Colon (tissue), 2 donors: ENCODE measurements around the gene TYW5.
"Not testable (repeated sequence)": the region's sequence is repeated elsewhere in the genome, so short reads cannot be mapped to it uniquely, and the experiment has no call there.

Experiments
- FAIRE-seq: peaks from 2 replicates; lab custom pipeline; 2012; peaks lifted over from hg19 to GRCh38; lab: Jason Lieb, UNC
- donor health status: control.
- donor health status: control.

Gene TYW5

DNA sequence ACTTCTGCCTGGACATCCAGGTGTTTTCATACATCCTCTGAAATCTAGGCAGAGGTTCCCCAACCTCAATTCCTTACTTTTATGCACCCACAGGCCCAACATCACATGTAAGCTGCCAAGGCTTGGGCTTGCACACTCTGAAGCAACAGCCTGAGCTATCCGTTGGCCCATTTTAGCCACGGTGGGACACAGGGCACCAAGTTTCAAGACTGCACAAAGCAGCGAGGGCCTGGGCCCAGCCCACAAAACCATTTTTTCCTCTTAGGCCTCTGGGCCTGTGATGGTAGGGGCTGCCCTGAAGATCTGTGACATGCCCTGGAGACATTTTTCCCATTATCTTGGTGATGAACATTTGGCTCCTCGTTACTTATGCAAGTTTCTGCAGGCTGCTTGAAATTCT, 38.3 kb downstream of the TYW5 start:
- FAIRE-seq = no peak

DNA sequence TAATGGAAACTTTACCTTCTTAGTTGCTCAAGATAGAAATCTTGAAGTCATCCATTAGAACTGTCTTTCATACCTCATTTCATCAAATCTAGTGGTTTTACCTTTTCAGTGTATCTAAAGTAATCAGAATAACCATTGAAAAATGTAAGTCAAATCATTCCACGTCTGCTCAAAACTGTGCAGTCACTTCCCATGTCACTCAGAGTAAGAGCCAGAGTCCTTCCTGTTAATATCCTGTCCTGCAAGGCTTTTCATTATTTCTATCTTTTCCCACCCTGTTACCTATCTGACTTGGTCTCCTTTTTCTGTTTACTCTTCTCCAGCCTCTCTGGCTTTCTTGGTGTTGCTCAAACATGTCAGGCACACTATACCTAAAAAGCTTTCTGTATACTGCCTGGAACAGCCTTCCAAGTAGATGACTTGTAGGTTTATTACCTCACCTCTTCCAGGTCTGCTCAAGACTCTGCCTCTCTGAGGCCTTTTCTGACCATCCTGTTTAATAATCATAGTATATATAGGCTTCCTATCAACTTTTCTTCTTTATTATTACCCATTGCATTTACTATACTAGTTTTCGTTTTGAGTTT, 40.8 kb downstream of the TYW5 start:
- no peak for FAIRE-seq

DNA sequence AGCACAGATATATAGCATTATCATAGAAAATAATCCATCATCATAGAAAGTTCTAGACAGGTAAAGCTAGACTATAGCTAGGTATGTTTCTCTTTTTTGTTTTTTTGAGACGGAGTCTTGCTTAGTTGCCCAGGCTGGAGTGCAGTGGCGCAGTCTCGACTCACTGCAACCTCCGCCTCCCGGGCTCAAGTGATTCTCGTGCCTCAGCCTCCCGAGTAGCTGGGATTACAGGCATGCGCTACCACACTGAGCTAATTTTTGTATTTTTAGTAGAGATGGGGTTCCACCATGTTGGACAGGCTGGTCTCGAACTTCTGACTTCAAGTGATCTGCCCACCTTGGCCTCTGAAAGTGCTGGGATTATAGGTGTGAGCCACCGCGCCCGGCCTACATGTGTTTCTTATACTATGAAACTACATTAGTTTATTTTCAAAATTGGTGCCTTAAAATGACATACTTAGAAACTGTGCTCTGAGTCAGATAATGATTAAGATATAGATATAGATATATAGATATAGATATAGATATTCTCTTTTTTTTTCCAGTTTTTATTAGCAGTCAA, 42.7 kb downstream of the TYW5 start:
- FAIRE-seq = not testable (repeated sequence)

DNA sequence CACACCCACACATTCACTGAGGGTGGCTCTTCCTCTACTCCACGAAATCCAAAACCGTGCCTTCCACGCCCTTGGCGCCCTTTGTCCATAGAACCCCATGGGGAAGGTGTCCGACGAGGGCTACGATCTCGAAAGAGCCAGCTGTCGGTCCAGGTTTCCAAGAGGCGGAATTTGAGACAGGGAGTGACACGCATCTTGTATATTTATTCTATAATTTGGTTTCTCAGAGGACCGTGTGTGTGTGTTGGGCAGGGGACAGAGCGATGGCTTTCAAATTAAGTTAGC, 43.5 kb downstream of the TYW5 start:
- no peak for FAIRE-seq

DNA sequence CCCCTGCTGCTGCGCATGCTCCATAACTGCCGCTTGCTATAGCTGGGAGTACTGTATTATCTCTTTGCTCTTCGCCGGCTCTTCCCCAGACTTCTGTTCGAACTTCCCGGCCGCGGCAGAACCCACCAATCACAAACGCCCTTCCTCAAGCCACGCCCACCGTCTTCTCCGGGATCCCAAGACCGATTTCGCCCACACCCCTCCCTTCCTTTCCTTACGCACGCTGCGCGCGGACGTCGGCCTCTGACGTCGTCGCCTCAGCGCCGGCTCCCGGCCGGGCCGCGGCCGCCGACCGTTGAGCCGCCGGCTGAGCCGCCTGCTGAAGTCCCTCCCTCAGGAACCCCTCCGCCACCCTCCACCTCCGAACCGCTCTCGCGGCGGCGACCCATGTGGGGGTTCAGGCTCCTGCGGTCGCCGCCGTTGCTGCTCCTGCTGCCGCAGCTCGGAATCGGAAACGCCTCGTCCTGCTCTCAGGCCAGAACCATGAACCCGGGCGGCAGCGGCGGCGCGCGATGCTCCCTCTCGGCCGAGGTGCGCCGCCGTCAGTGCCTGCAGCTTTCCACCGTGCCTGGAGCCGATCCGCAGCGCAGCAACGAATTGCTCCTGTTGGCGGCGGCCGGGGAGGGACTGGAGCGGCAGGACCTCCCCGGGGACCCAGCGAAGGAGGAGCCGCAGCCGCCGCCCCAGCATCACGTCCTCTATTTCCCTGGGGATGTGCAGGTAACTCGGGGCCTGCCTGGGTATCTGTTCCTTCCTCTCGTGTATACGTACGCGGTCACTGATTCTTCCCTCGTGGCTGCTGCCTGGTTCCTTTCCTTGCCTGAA, 44.0 kb downstream of the TYW5 start, which contains the start of gene C2orf69:
Gene C2orf69 (plus strand): TSS at position 242 of the 825 bp plus-strand sequence. CDS start 146 bp downstream, at position 388.
- no peak for FAIRE-seq

DNA sequence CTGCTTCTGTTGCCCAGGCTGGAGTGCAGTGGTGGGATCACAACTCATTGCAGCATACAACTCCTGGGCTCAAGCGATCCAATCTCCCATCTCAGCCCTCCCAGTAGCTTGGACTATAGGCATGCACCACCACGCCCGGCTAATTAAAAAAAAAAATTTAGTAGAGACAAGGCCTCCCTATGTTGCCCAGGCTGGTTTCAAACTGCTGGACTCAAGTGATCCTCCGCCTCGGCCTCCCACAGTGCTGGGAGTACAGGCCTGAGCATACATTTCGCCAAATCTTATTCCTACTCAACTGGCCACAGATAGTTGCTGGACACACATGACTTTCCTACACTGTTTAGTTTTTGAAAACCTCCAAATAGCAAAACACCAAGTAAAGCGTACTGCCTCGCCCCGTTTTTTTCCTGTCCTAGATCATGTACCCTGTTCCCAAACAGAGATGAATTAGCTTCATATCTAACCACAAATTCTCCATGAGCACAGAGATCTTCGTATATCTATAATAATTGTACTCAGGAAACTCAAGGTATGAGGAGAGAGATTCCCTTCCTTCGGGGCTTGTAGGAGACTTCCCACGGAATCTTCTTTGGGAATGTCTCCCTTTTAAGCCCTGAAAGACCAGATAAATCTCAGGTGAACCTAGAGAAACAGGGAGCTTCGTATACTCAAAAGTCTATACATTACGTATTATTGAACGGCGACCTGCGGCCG, 44.8 kb downstream of the TYW5 start:
- FAIRE-seq = no peak

DNA sequence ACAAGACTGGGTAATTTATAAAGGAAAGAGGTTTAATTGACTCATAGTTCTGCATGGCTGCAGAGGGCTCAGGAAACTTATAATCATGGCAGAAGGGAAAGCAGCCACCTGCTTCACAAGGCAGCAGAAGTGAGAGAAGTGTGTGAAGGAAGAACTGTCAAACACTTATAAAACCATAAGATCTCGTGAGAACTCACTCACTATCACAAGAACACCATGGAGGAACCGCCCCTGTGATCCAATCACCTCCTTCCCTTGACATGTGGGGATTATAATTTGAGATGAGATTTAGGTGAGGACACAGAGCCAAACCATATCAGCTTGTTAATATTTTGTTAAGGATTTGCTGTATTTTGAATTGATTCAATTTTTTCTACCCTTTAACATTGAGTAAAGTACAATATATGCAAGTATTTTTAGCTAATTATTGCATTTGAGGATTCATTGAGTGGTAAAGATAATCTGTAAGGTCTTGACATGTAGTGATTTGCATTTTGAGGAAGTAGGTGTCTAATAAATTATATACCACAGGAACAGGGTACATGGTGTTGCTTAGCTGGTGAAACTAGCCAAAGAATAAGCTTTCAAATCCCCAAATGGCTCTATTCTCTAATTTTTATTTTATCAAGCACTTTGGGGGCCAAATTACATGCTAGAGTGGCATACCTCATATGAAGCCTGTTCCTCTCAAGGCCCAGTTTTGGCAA, 48.1 kb downstream of the TYW5 start:
- FAIRE-seq = no peak

DNA sequence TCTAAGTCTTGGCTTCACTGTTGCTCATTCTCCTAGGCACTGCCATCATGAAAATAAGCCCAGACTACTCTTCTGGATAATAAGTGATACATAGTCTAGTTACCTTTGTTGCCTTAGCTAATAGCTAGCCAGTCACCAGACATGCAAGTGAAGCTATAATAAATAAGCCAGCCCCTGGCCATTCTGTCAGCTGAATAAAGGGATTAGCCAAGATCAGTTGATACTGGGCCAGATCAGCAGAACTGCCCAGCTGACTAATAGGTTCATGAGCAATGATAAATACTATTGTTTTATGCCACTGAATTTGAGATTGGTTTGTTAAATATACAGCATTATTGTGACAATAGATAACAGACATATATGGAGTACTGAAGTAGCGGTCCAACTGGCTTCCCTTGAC, 52.2 kb downstream of the TYW5 start:
- FAIRE-seq = no peak

DNA sequence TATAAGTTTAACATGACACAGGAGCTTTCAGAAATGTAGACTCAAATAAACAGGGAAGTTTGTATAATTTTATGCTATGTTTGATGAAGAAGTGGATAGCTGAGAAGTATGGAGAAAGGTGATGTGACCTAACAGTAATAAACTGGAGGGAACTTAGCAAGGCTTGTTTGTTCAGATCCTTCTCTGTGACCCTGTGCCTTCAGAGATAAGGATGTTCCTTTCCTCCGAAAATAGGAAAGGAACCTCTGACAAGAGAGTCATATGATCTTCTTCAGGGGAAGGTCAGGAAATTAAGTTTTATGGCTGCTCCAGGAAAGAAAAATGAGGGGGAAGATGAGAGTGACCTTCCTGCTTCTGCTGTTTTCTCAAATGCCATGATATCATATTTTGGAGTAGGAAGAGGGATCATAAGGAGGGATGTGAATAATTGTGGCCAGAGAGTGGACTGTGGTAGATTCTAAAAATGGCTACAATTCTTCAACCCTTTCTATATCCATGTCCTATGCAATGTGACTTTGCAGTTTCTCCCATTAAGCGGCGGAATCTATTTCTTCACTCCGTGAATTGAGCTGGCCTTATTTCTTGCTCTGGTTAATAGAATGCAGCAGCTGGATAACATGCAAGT, 52.7 kb downstream of the TYW5 start:
- no peak for FAIRE-seq

DNA sequence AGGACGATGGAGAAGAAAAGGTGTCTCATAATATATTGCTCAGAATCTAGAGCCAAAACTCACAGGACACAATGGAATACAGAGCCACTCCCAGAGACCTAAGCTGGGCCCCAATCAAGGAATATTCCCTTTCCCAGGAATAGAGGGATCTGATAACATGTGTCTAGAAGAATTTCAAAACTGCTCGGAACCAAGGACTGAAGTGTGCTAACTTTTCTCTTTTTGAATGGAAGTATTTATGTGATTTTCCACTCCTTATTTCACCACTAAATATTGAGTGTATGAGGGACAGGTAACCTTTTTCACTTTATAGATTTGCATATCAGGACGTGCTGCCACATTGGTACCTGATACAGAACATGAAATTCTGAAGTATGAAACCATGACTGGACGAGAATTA, 53.3 kb downstream of the TYW5 start:
- no peak for FAIRE-seq

DNA sequence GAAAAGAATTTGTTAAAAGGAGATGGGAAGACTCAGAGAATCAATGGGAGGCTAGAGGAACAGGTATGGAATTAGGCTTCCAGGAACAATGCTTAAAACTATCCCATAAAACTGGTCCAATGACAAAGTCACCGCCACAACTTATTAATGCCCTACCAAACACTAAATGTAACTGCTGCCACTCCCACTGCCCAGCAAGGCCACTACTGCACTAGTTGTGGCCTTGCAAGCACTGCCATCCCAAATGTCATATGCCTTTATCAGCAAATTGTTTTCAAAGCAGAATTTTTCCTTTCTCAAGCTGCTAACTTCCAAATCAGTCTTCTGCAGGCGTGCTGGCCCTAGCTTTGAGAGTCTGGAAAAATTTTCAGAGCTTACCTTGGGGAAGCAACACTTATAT, 58.7 kb downstream of the TYW5 start:
- FAIRE-seq = no peak

DNA sequence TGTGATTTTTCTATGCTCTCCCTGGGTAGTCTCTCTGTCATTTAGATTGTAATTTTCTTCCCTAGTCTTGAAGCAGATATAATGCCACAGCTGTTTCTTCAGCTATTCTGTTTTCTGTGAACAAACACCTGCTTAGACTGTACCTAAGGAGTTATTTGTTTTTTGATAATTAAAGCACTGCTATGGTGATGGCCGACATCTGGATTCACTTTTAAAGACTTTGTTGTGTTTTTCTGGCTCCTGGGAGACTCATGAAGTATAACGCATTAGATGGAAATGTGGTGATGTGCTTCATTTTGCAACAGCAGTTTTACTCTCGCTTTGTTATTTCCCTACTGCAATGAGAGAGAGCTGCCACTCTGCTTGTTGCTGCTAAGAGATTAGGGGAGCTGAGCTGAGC, 59.9 kb downstream of the TYW5 start:
- no peak for FAIRE-seq

DNA sequence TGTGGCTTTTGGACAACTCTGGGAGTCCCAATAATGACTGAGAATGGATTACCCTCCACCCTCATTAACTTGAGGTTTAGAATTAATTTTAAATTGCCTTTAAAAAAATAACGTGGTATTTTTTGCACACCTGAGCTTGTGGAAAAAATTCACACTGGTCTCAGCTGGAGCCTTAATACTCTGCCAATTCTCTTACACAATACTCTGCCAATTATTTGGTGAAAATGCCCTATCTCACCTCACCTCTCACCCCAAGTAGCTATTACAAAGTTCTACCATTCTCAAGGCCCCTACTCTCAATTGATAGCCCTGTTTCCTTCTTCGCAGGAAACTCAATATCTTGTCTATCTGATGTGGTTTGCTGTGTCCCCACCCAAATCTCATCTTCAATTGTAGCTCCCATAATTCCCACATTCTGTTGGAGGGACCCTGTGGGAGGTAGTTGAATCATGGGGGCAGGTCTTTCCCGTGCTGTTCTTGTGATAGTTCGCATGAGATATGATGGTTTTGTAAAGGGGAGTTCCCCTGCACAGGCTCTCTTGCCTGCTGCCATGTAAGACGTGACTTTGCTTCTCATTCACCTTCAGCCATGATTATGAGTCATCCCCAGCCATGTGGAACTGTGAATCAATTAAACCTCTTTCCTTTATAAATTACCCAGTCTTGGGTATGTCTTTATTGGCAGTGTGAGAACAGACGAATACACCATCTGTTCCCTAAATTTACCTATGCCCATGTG, 71.6 kb downstream of the TYW5 start:
- no peak for FAIRE-seq

DNA sequence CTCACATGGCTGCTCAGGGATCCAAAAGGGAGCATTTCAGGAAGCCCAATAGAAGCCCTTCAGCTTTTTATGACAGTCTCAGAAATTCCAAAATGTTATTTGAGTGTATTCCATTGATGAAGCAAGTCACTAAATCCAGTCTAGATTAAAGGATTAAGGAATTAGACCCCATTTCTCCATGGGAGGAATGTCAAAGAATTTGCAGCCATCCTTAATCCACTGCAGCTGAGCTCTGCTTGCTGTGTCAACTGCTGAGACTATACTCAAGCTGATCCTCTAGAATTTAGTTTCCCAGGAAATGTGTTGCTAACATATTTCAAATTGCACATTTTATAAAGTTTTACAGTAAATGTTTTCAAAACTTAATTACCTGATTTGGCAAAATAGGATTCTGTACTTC, 72.6 kb downstream of the TYW5 start:
- FAIRE-seq = no peak
